Endothelial cell of umbilical vein (primary cell): Measurements from ENCODE around the gene HSD3B1.

Experiments
- POLR2A ChIP-seq: IDR thresholded peaks from 2 replicates; pipeline ENCODE4 v1.6.1; 2012; ENCODE audit warnings: low read depth, mild to moderate bottlenecking, control low read depth, low read length
- TF ChIP-seq, protein P1 (sequence below), 2 donors: IDR thresholded peaks; 1 replicate in 1 of 2; 2 replicates in 1 of 2; pipeline ENCODE4 v1.5.1; 2011; ENCODE audit warnings: low read length in 2 of 2, mild to moderate bottlenecking in 2 of 2, moderate library complexity in 2 of 2, control low read depth in 1 of 2, inconsistent platforms in 1 of 2, low read depth in 1 of 2; ENCODE audit not compliant: insufficient read depth in 1 of 2; ENCODE audit errors: extremely low read depth in 1 of 2

DNA sequence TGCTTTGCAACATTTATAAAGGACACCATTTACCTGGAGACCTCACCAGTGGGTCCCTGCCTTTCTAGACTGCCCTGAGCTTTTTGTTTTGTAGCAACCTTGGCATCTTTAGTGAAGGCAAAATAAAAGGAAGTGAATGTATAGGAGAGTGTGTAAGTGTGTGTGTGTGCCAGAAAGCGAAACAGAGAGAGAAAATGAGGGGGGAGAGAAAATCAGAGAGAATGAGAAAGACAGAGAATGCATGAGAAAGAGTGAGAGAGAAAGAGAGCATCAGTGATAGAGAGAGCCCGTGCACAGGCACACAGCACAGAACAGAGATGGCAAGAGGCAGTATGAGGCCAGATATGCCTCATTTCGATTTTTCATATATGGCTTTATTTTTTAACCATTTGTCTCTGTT, 57.5 kb downstream of the HSD3B1 start:
- no peak for TF ChIP-seq POLR2A
- TF ChIP-seq, protein P1, sequence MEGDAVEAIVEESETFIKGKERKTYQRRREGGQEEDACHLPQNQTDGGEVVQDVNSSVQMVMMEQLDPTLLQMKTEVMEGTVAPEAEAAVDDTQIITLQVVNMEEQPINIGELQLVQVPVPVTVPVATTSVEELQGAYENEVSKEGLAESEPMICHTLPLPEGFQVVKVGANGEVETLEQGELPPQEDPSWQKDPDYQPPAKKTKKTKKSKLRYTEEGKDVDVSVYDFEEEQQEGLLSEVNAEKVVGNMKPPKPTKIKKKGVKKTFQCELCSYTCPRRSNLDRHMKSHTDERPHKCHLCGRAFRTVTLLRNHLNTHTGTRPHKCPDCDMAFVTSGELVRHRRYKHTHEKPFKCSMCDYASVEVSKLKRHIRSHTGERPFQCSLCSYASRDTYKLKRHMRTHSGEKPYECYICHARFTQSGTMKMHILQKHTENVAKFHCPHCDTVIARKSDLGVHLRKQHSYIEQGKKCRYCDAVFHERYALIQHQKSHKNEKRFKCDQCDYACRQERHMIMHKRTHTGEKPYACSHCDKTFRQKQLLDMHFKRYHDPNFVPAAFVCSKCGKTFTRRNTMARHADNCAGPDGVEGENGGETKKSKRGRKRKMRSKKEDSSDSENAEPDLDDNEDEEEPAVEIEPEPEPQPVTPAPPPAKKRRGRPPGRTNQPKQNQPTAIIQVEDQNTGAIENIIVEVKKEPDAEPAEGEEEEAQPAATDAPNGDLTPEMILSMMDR (IDR thresholded peaks at IDR 0.05; ENCODE audit: extremely low read depth in 1 of 2, insufficient read depth in 1 of 2, low read depth in 1 of 2, low read length in 2 of 2): no peak
